ENCODE results near the gene RBM6.

- TF ChIP-seq CTCF (IDR thresholded peaks at IDR 0.05): no peak
- TF ChIP-seq EP300 (IDR thresholded peaks at IDR 0.05): no peak
- no peak for TF ChIP-seq POLR2A (IDR thresholded peaks at IDR 0.05)
Measured at GRCh38 chr3:50015918-50016317, 76.0 kb downstream of the RBM6 start.

All from tibial nerve (tissue), 4 donors.